ENCODE results near the gene SVIL.
"Not testable (repeated sequence)": the region's sequence is repeated elsewhere in the genome, so short reads cannot be mapped to it uniquely, and the experiment has no call there.

SVIL gene

GRCh38 chr10:29575098-29575455, 59.7 kb downstream of the SVIL start:
- DNase-seq, result no peak

- not testable (repeated sequence) for DNase-seq
Measured at GRCh38 chr10:29574212-29575097, 60.3 kb downstream of the SVIL start.

GRCh38 chr10:29570248-29570647, 64.5 kb downstream of the SVIL start:
- not testable (repeated sequence) for DNase-seq

GRCh38 chr10:29569795-29570194, 65.0 kb downstream of the SVIL start:
- no peak for DNase-seq

GRCh38 chr10:29567003-29567402, 67.8 kb downstream of the SVIL start:
- no peak for DNase-seq

GRCh38 chr10:29566209-29566608, 68.6 kb downstream of the SVIL start:
- DNase-seq, result not testable (repeated sequence)

GRCh38 chr10:29563420-29564035, 71.2 kb downstream of the SVIL start:
- no peak for DNase-seq

GRCh38 chr10:29563006-29563405, 71.8 kb downstream of the SVIL start:
- not testable (repeated sequence) for DNase-seq

- DNase-seq, result no peak
Measured at GRCh38 chr10:29559996-29560395, 74.8 kb downstream of the SVIL start.

GRCh38 chr10:29557665-29558064, 77.1 kb downstream of the SVIL start:
- DNase-seq, result no peak

- no peak for DNase-seq
Measured at GRCh38 chr10:29555746-29556481, 78.9 kb downstream of the SVIL start.

- DNase-seq, result no peak
Measured at GRCh38 chr10:29555091-29555745, 79.6 kb downstream of the SVIL start.

- no peak for DNase-seq
Measured at GRCh38 chr10:29554660-29555059, 80.1 kb downstream of the SVIL start.

- no peak for DNase-seq
Measured at GRCh38 chr10:29553544-29554250, 81.1 kb downstream of the SVIL start.

GRCh38 chr10:29553116-29553515, 81.7 kb downstream of the SVIL start:
- peak in 1 of 5 experiments; percentile 4 for DNase-seq

- DNase-seq, result not testable (repeated sequence)
Measured at GRCh38 chr10:29549493-29549892, 85.3 kb downstream of the SVIL start.

- no peak for DNase-seq
Measured at GRCh38 chr10:29546773-29547313, 87.9 kb downstream of the SVIL start.

GRCh38 chr10:29545122-29545521, 89.6 kb downstream of the SVIL start:
- DNase-seq, result no peak

GRCh38 chr10:29543715-29544114, 91.1 kb downstream of the SVIL start:
- no peak for DNase-seq

GRCh38 chr10:29542723-29543122, 92.0 kb downstream of the SVIL start:
- no peak for DNase-seq

GRCh38 chr10:29541422-29542210, 93.2 kb downstream of the SVIL start:
- no peak for DNase-seq

All from T-helper 2 cell (primary cell).